GM19452 (cell line): Measurements from ENCODE around the gene STK39.

Source experiments
- ATAC-seq: cut with Tn5 transposase; IDR thresholded peaks from one replicate; pipeline ENCODE4 v1.9.1; 2021; ENCODE audit not compliant: unreplicated experiment

STK39 gene

GRCh38 chr2:168244318-168244717 is 3.1 kb downstream of the STK39 start:
- no peak for ATAC-seq

DNA sequence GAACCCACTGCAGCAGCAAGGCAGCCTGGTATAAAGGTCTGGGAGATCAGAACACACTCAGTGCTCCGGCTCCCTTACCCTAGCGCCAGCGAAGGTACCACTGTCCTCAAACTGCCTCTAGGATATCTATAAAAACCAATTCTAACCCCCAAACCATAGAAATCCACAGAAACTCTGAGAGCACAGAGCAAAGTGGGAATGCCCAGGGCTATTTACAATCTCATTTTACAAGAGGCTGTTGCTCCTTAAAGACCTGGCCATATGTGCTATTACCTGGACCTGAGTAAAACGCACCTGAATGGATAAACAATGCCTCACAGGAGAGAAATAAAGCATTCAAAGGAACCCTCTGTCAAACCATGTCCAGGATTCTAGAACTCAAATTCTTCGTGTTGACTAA is 4.3 kb downstream of the STK39 start:
- no peak for ATAC-seq

DNA sequence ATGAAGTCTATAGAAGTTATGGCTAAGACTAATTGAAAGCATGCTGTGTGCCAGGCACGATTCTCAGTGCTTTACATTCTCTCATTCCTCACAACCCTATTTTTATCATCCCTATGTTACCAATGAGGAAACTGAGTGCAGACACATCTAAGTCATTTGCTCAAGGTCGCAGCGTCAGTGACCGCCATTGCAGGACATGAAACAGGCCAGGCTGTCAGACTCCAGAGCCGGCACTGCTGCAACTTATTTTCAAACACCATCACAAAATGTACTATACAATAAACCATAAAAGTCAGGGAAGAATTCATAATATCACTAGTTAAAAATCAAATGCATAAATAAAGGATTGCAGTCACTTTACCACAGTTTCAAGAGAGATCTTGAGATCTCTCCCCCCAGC is 5.6 kb downstream of the STK39 start:
- no peak for ATAC-seq

DNA sequence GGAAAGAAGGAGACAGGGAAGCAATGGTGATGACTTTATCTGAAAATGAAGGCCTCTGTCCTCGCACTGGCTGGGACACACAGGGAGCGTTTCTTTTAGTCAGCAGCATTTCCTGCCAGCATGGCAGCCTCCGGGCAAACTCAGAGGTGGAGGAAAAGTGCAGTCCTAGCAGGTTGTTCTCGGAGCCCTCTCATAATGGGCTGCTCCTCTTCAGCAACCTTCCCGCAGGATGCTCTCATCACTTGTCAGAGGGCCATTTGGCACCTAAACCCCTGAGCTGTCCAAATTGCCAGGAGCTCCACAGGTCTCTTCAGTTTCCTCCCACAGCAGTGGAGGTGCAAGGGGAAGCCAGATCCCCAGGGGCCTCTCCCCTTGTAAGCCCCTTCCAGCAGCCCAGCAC is 6.2 kb downstream of the STK39 start:
- ATAC-seq, result no peak

DNA sequence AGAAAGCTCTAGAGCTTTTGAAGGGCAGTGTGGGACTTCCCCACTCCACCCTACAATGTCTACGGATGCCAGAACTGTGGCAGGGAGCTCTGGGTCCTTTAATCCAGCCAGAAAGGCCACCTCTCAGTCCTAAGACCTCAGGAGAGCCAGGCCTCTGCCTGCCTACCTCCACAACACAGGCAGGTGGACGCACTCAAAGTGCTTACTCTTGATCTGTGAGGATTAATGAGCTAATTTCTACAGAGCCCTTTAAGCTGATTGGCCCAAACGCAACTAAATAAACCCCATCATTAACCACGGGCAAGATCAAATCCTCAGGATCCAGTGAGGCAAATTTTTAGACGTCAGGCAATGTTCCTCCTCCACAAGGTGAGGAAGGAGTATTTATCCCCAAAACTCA is 8.1 kb downstream of the STK39 start:
- no peak for ATAC-seq

DNA sequence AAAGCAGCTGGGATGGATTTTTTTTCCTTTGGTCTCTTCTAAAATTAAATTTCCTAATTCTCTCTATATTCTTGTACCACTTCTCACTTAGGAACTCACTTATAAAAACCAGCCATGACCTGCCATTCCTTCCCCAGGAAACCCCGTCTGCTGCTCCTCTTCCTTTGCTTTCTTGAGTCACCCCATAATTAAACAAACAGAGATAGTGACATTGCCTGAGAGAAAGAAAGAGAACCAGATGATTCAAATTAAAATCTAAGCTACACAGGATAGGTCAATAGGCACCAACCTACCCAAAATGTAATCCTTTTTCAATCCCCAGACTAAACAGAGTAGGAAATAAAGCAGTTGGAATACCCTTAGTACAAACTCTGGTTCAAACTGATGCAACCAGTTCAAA is 9.7 kb downstream of the STK39 start:
- no peak for ATAC-seq

GRCh38 chr2:168234407-168235085 is 12.8 kb downstream of the STK39 start:
- ATAC-seq, result no peak

DNA sequence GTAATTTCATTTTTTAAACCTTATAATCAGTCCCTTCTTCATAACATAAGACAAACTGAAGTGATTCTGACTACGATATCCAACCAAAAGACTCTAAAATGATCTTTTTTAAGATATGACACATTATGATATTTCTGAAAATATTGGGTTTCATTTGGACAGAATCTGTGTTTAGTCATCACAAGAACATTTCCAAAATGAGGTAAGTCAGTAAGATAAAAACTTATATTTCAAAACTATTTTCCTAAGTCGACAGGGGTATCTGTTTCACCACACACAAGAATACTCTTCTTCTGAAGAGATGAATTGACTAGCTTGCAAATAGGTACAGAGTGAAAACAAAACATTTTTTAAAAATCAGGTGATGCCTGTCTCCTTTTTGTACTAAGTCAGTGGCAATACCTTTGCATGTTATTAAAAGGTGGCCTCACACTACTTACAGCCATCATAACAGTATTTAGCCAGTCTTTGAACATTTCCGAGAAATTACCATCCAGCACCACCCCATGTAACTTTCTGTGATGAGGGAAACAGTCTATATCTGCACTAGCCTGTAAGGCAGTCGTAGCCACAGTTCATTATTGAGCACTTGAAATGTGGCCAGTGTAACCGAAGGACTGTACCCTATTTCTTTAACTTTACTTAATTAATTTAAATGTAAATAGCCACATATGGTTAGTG is 13.5 kb downstream of the STK39 start:
- ATAC-seq, result no peak

- ATAC-seq, result no peak
Measured at GRCh38 chr2:168233166-168233565, 14.2 kb downstream of the STK39 start.

- ATAC-seq, result no peak
Measured at GRCh38 chr2:168231609-168232241, 15.7 kb downstream of the STK39 start.

DNA sequence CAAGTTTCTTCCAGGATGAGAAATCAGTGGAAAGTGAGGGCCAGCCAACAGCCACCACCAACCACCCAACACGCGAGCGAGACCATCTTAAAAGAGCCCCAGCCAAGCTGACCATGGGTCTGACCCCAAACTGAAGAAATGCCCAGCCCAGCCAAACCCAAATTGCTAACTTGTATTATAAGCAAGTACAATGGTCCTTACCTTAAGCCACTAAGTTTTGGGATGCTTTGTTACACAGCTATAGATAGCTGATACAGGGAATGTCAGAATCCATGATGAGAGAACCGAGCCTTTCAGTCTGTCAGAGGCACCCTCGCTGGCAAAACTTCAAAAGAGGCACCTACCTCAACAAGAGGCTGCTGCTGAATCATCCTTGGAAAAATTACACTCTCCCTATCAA is 17.0 kb downstream of the STK39 start:
- no peak for ATAC-seq

DNA sequence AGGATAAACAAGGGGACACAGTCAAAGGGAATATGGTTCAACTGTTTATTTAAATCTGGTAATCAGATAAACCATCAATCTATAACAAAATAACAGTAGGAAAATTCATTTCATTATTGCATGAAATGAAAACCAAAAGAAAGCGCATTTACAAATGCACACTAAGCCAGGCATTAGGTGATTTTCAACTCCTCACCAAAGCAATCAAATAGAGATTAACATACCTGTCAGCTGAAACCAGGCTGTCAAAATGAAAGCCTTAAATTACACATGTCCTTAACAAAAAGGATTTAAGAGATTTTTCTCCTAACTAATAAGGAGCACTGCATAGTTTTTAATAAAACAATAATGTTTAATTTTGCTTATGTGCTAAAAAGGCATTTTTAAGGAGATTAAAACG is 23.0 kb downstream of the STK39 start:
- no peak for ATAC-seq

- ATAC-seq, result no peak
Measured at GRCh38 chr2:168222088-168222487, 25.3 kb downstream of the STK39 start.

GRCh38 chr2:168220965-168221819 is 26.2 kb downstream of the STK39 start:
- ATAC-seq, result no peak

DNA sequence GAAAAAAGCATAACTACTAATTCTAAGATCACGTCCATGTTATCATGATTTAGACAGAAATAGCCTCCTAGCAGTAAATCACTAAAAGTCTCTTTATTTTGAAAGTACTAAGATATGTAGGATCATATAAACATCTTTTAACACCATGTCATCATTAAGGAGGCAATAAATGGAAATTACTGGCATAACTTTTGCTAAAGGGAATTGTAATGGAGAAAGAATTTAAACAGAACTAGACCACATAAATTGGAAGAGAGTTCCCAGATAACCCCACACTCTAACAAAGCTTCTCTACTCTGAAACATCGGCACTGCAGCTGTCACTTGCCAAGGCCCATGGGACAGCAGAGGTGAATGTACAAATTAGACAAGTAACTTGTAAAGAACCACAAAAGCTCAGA is 29.5 kb downstream of the STK39 start:
- ATAC-seq, result no peak

- ATAC-seq, result no peak
Measured at GRCh38 chr2:168216351-168217005, 30.9 kb downstream of the STK39 start.

- no peak for ATAC-seq
Measured at GRCh38 chr2:168215813-168216212, 31.6 kb downstream of the STK39 start.

GRCh38 chr2:168212866-168213265 is 34.5 kb downstream of the STK39 start:
- ATAC-seq, result no peak

DNA sequence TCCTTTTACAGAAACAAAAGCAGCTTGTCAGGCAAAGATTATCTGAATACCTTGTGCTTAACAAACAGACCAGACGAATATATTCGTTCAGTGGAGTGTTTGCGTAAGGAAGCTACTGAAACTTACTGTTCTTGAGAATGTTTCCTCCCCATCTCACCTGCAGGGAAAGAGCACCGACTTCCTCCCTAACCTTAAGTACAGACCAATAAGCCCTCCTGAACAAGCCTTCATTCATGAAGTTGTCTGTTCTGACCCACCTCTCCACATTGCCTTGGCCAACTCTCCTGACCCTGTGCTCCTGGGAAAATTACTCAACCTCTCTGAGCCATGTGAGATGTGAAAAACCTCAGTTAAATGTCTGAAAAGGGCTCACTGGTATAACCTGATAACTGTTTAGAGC is 35.2 kb downstream of the STK39 start:
- no peak for ATAC-seq

DNA sequence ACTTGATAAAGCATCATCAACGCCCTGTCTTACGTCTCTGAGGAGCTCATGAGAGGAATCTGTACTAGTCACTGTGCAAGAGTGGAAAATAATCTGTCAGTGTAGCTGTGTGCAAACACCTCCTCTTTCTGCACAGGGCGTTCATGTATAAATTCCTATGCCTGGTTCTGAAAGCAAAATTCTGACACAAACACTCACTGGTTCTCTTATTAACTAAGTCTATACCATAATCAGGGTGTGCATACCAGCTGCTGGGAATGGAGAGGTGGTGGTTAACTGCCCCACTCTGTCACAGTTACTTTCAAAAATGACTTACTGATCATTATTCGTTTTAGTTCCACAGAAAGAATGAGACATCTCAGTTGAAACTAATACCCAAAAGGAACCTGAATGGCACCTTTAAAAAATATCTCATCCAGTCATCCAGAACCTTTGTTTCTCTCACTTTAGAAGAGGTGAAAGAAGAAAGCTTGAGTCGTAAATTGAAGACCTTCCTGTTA is 35.7 kb downstream of the STK39 start:
- ATAC-seq, result peak; percentile 80
